Activated CD4-positive, CD25-positive, alpha-beta regulatory T cell treated with anti-CD3 and anti-CD28 coated beads, Interleukin-2, amount 50 U/mL, for 72 hours (primary cell): Measurements from ENCODE around the gene RFTN1.

ENCODE experiments used
- DNase-seq: peaks from one replicate; pipeline ENCODE4 v3.0.0; 2021

RFTN1 gene

GRCh38 chr3:16463119-16463518, 50.4 kb downstream of the RFTN1 start:
- no peak for DNase-seq

- DNase-seq: no peak
Observed at GRCh38 chr3:16462679-16463078, 50.8 kb downstream of the RFTN1 start.

- no peak for DNase-seq
Observed at GRCh38 chr3:16461463-16462245, 51.8 kb downstream of the RFTN1 start.

GRCh38 chr3:16460886-16461285, 52.6 kb downstream of the RFTN1 start:
- no peak for DNase-seq

GRCh38 chr3:16460273-16460672, 53.2 kb downstream of the RFTN1 start:
- DNase-seq: no peak

- no peak for DNase-seq
Observed at GRCh38 chr3:16456784-16457415, 56.6 kb downstream of the RFTN1 start.

- no peak for DNase-seq
Observed at GRCh38 chr3:16455966-16456365, 57.5 kb downstream of the RFTN1 start.

GRCh38 chr3:16455001-16455400, 58.5 kb downstream of the RFTN1 start:
- no peak for DNase-seq

- no peak for DNase-seq
Observed at GRCh38 chr3:16452261-16452660, 61.2 kb downstream of the RFTN1 start.

GRCh38 chr3:16449369-16449768, 64.1 kb downstream of the RFTN1 start:
- no peak for DNase-seq

GRCh38 chr3:16448639-16449070, 64.8 kb downstream of the RFTN1 start:
- DNase-seq: no peak

- DNase-seq: no peak
Observed at GRCh38 chr3:16447135-16447534, 66.4 kb downstream of the RFTN1 start.

GRCh38 chr3:16444344-16444743, 69.2 kb downstream of the RFTN1 start:
- no peak for DNase-seq

- no peak for DNase-seq
Observed at GRCh38 chr3:16442730-16443129, 70.8 kb downstream of the RFTN1 start.

- no peak for DNase-seq
Observed at GRCh38 chr3:16441371-16441875, 72.1 kb downstream of the RFTN1 start.

GRCh38 chr3:16439848-16440708, 73.4 kb downstream of the RFTN1 start:
- DNase-seq: no peak

- no peak for DNase-seq
Observed at GRCh38 chr3:16439163-16439847, 74.2 kb downstream of the RFTN1 start.

GRCh38 chr3:16437640-16438039, 75.9 kb downstream of the RFTN1 start:
- DNase-seq: no peak

GRCh38 chr3:16433701-16434151, 79.8 kb downstream of the RFTN1 start:
- no peak for DNase-seq

- no peak for DNase-seq
Observed at GRCh38 chr3:16432714-16433113, 80.8 kb downstream of the RFTN1 start.

GRCh38 chr3:16430717-16431630, 82.5 kb downstream of the RFTN1 start:
- DNase-seq: no peak

- DNase-seq: no peak
Observed at GRCh38 chr3:16429086-16429485, 84.4 kb downstream of the RFTN1 start.
